Esophagus squamous epithelium (tissue), 4 donors: Measurements from ENCODE around the gene COA7.

Experiments used
- CTCF ChIP-seq, 6 experiments: fragments of 450-650 bp in 4 of 6; fragments of 200-600 bp in 2 of 6; sonication (generic) in 2 of 6; IDR thresholded peaks; one replicate each; pipeline ENCODE4 v1.5.1; 2016 to 2019; ENCODE audit warnings: antibody characterized with exemption in 6 of 6, mild to moderate bottlenecking in 4 of 6, moderate library complexity in 4 of 6
- POLR2A ChIP-seq, 4 donors: fragments of 450-650 bp; IDR thresholded peaks; one replicate each; pipeline ENCODE4 v1.6.1; 2017; ENCODE audit warnings: antibody characterized with exemption in 4 of 4, mild to moderate bottlenecking in 4 of 4, moderate library complexity in 3 of 4

DNA sequence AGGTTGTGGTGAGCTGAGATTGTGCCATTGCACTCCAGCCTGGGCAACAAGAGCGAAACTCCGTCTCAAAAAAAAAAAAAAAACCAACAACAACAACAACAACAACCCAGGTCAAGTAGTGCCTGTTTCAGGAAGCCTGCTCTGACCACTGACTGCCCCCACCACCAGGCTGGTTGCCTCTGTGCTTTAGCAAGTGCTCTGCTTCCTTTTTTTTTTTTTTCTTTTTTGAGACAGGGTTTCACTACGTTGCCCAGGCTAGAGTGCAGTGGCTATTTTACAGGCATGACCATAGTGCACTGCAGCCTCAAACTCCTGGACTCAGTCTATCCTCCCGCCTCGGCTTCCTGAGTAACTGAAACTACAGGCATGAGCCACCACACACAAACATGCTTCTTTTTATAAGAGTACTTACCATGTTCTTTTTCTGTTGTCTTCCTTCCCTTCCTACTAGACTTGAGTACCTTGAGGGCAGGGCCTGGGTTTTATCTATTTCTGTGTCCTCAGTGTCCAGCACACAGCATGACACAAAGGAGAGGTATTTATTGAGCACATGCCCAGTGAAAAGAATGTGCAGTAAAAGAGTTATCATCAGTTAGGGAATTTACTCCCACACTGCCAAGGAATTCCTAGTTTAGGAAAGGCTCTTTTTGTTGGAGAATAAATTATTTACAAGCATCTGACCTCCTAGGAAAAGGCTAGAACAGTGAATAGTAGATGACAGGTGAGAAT lies 9.9 kb upstream of the COA7 start:
- TF ChIP-seq CTCF (IDR thresholded peaks at IDR 0.05): no peak
- no peak for TF ChIP-seq POLR2A (IDR thresholded peaks at IDR 0.05)
